NT2/D1 (cell line): ENCODE measurements around the gene RAB27B.

Experiments
- SUZ12 ChIP-seq: IDR thresholded peaks from 2 replicates; pipeline ENCODE4 v1.6.1; 2011; ENCODE audit not compliant: insufficient read length, insufficient read depth; ENCODE audit errors: extremely low read depth
- YY1 ChIP-seq: IDR thresholded peaks from 2 replicates; pipeline ENCODE4 v1.6.1; 2011; ENCODE audit not compliant: insufficient read length, insufficient read depth

- TF ChIP-seq YY1 (no peak), SUZ12 (no peak)
These were observed 21.0 kb upstream of the RAB27B start for GRCh38 chr18:54807303-54807702.
